Kidney (tissue), 14 donors: ENCODE results near the gene EIF4E1B. TPM values are rescaled to one million over a fixed set of nuclear protein-coding genes. Genes with fewer than 3 reads are reported as not detected.
A peak's percentile ranks its signal among the peaks of the same experiment; 100 is the strongest.

Source experiments
- DNase-seq, 5 donors: peaks; one replicate each; pipeline ENCODE4 v3.0.0-alpha.2; 2013 to 2020
- FAIRE-seq: peaks from 2 replicates; lab custom pipeline; 2012; peaks lifted over from hg19 to GRCh38; lab: Jason Lieb, UNC
- H3K27ac ChIP-seq, 2 donors: one replicate each; pipeline ENCODE4 v1.7.0; 2013; ENCODE audit warnings: low read depth in 2 of 2, low read length in 2 of 2, inconsistent platforms in 1 of 2
- H3K27me3 ChIP-seq: one replicate; pipeline ENCODE4 v1.7.1; 2013; ENCODE audit warnings: low read length, inconsistent platforms; ENCODE audit not compliant: control insufficient read depth, insufficient read depth
- H3K36me3 ChIP-seq, 3 donors: one replicate each; pipeline versions ENCODE4 v1.7.0 to v1.7.1; 2013; ENCODE audit warnings: low read length in 3 of 3, control low read depth in 1 of 3, inconsistent platforms in 1 of 3; ENCODE audit not compliant: insufficient read depth in 3 of 3, control insufficient read depth in 2 of 3
- H3K4me1 ChIP-seq, 3 donors: one replicate each; pipeline versions ENCODE4 v1.7.0 to v1.7.1; 2013; ENCODE audit warnings: low read length in 3 of 3, inconsistent platforms in 1 of 3, low read depth in 1 of 3; ENCODE audit not compliant: control insufficient read depth in 2 of 3, insufficient read depth in 2 of 3
- H3K4me3 ChIP-seq, 3 donors: one replicate each; pipeline versions ENCODE4 v1.7.0 to v1.8.1; 2013; ENCODE audit warnings: low read length in 3 of 3, control low read depth in 1 of 3, inconsistent platforms in 1 of 3
- H3K9ac ChIP-seq, 3 donors: one replicate each; pipeline versions ENCODE4 v1.7.0 to v1.7.1; 2013; ENCODE audit warnings: low read length in 3 of 3, control low read depth in 1 of 3, inconsistent platforms in 1 of 3
- H3K9me3 ChIP-seq, 3 donors: one replicate each; pipeline versions ENCODE4 v1.7.0 to v1.7.1; 2013; ENCODE audit warnings: low read length in 3 of 3, control low read depth in 1 of 3, inconsistent platforms in 1 of 3; ENCODE audit not compliant: control insufficient read depth in 2 of 3, insufficient read depth in 1 of 3
- intact Hi-C: fragments of 100-400 bp; cut with DNase I; formaldehyde crosslinking; loops from one replicate; pipeline ENCODE4 v1.11.1; 2022
- polyA plus RNA-seq: library from polyadenylated mRNA; stranded (reverse); fragments of 350-450 nt; fragmentation: Illumina TruSeq; extraction: RNeasy Lipid Tissue Mini Kit (QIAGEN cat#74804); gene quantifications from one replicate; pipeline ENCODE4 v1.2.3, GENCODE V29; 2014; ENCODE audit warnings: low read depth, low replicate concordance; ENCODE audit not compliant: insufficient read depth
- total RNA-seq: library from RNA; stranded (reverse); fragmentation: NEBNext Ultra II Directional; extraction: Animal tissue kit (Norgen Biotek cat#: 25700); gene quantifications from one replicate; pipeline ENCODE4 v1.2.1, GENCODE V29; 2021
- TF ChIP-seq, protein P1 (sequence below): IDR thresholded peaks from 3 replicates; pipeline ENCODE4 v1.5.1; 2012; ENCODE audit warnings: mild to moderate bottlenecking, moderate library complexity, borderline replicate concordance; ENCODE audit not compliant: insufficient read depth; ENCODE audit errors: extremely low read depth
- donor health status: control.
- donor health status: control.
- donor health status: control.
- donor health status: control.
- donor health status: control.
- donor health status: DM: yes; HTN: yes; CAD: no.
- donor health status: Normal renal cell carcinoma (clear cell type).

Gene EIF4E1B
- total and polyA plus RNA-seq, 2 donors from 2014 or later, result not detected

DNA sequence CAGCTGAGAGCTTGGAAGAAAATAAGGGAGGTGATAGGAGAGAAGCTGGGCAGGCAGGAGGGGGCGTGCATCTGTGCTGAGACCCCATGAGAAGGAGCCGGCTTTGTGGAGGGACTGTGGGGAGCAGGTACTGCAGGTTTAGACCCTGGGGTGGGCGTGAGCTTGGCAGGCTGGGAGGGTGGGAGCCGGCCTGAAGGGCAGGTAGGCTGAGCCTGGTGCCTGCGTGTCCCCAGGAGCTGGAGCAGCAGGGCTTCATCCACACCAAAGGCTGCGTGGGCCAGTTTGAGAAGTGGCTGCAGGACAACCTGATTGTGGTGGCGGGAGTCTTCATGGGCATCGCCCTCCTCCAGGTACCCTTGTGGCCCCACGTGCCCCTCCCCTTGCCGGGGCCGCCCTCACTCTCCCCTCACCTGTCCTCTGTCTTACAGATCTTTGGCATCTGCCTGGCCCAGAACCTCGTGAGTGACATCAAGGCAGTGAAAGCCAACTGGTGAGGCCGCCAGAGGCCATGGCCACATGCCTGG lies 26.1 kb downstream of the EIF4E1B start:
- H3K4me1 ChIP-seq, result peaks cover 0 to 10% (median 0%) of the 10 kb centered on the region in 3 donors
- intact Hi-C loops, result no loop called here

DNA sequence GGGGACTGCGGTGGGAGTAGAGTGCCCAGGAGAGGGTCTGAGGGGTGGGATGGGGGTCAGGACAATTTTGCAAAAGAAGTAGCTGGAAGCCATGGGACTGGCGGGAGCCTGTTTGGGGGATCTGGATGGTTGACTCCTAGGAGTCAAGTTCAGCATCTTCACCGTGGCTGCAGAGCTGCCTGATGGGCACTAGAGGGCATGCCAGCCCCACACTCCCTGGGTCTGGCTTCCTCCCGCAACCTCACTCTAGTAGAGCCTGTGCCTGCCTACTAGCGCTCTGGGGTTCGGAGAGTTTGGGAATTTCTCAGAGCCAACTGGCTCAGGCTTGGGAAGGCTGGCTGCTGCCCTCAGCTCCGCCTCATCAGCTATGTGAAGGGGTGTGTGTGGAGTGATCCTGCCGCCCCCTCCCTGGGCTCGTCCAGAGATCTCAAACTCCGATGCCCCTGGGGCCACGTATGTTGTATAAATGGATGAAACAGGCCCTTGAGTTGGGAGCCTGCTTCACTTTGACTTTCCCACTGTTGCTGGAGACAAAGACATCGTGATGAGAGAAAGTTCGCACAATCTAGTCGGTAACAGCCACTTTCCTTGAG lies 27.6 kb downstream of the EIF4E1B start:
- Histone ChIP-seq H3K4me3 (no peak overlapping the region), H3K9me3 (no peaks in the 10 kb centered on the region), H3K4me1 (peaks cover 0 to 10% (median 0%) of the 10 kb centered on the region in 3 donors), H3K27me3 (no peaks in the 10 kb centered on the region), H3K9ac (no peak overlapping the region), H3K27ac (no peak overlapping the region), H3K36me3 (peaks cover 0 to 5% (median 2%) of the 10 kb centered on the region in 3 donors)
- DNase-seq (peak in 3 of 5 donors; percentile 74 to 79 (median 75)), FAIRE-seq (no peak)
- intact Hi-C loops, result no loop called here
- TF ChIP-seq, protein P1, sequence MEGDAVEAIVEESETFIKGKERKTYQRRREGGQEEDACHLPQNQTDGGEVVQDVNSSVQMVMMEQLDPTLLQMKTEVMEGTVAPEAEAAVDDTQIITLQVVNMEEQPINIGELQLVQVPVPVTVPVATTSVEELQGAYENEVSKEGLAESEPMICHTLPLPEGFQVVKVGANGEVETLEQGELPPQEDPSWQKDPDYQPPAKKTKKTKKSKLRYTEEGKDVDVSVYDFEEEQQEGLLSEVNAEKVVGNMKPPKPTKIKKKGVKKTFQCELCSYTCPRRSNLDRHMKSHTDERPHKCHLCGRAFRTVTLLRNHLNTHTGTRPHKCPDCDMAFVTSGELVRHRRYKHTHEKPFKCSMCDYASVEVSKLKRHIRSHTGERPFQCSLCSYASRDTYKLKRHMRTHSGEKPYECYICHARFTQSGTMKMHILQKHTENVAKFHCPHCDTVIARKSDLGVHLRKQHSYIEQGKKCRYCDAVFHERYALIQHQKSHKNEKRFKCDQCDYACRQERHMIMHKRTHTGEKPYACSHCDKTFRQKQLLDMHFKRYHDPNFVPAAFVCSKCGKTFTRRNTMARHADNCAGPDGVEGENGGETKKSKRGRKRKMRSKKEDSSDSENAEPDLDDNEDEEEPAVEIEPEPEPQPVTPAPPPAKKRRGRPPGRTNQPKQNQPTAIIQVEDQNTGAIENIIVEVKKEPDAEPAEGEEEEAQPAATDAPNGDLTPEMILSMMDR, result peak; percentile 70

More for the DNA sequence above, 26.1 kb downstream of the EIF4E1B start:
- Histone ChIP-seq H3K4me3 (no peak overlapping the region), H3K9ac (no peak overlapping the region), H3K27me3 (no peaks in the 10 kb centered on the region), H3K9me3 (no peaks in the 10 kb centered on the region), H3K27ac (no peak overlapping the region), H3K36me3 (peaks cover 0 to 5% (median 2%) of the 10 kb centered on the region in 3 donors)
- DNase-seq (no peak), FAIRE-seq (no peak)
- TF ChIP-seq, protein P1, result no peak

DNA sequence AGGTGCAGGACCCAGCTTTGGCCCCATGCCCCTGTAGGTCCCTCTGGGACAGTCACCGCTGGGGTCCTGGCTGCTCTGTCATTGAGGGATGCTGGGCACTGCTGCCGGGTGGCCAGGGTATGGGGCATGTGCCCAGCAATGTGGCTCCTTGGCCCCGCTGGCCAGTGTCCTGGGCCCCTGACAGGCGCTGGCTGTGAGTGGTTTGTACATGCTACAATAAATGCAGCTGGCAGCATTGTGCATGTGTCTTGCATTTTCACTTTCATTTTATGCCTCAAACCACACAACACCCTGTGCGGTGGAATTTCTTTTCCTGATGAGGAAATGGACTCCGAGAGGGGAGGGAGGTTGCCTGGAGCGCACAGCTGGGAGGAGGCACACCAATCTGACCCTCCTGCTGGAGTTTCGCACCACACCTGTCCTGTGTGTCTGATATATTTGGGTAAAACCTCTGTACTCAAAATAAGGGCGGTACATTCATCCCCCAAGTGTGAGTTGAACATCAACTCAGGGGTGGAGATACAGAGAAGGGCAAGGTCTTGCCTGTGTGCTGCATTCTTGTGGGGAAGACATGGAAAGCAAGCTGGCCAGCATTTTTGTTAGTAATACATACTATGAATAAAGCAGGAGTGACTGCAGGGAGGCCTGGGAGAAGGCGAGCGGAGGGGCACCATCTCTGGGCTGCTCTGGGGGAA lies 28.5 kb downstream of the EIF4E1B start:
- Histone ChIP-seq H3K36me3 (peaks cover 0 to 1% (median 0%) of the 10 kb centered on the region in 3 donors), H3K4me1 (peaks cover 0 to 10% (median 0%) of the 10 kb centered on the region in 3 donors), H3K9me3 (no peaks in the 10 kb centered on the region), H3K9ac (no peak overlapping the region), H3K27me3 (no peaks in the 10 kb centered on the region), H3K4me3 (peak overlapping the region in 2 of 3 donors; percentile 28 to 40), H3K27ac (peak overlapping the region in 1 of 2 donors; percentile 23)
- FAIRE-seq (no peak), DNase-seq (peak in 1 of 5 donors; percentile 71)
- intact Hi-C loops, result no loop called here
- TF ChIP-seq, protein P1, result no peak
